GM23248 (cell line): Measurements from ENCODE around the gene STH. TPM values are rescaled to one million over a fixed set of nuclear protein-coding genes. Genes with fewer than 3 reads are reported as not detected.

ENCODE experiments used
- DNase-seq: peaks from one replicate; pipeline ENCODE4 v3.0.0-alpha.2; 2015
- H2AFZ ChIP-seq: fragments of 200-600 bp; sonication (generic); 2 replicates; pipeline ENCODE4 v1.6.1; 2016; ENCODE audit warnings: antibody characterized with exemption
- H3F3A ChIP-seq: fragments of 200-600 bp; sonication (generic); 2 replicates; pipeline ENCODE4 v1.6.1; 2016; ENCODE audit warnings: mild to moderate bottlenecking, antibody characterized with exemption, mixed run types; ENCODE audit not compliant: insufficient read depth
- H3K27ac ChIP-seq: fragments of 200-600 bp; sonication (generic); 2 replicates; pipeline ENCODE4 v1.5.1; 2016; ENCODE audit warnings: mild to moderate bottlenecking
- H3K27me3 ChIP-seq: fragments of 200-600 bp; sonication (generic); replicated peaks from 2 replicates; pipeline ENCODE4 v1.6.1; 2016; ENCODE audit warnings: mild to moderate bottlenecking; ENCODE audit not compliant: insufficient read depth
- H3K36me3 ChIP-seq: fragments of 200-600 bp; sonication (generic); 2 replicates; pipeline ENCODE4 v1.6.1; 2016; ENCODE audit warnings: low read depth, mild to moderate bottlenecking
- H3K4me1 ChIP-seq: fragments of 200-600 bp; sonication (generic); 2 replicates; pipeline ENCODE4 v1.6.1; 2016; ENCODE audit warnings: mild to moderate bottlenecking; ENCODE audit not compliant: insufficient read depth
- H3K4me2 ChIP-seq: fragments of 200-600 bp; sonication (generic); one replicate; pipeline ENCODE4 v1.6.1; 2016; ENCODE audit warnings: mild to moderate bottlenecking; ENCODE audit not compliant: unreplicated experiment
- H3K4me3 ChIP-seq: fragments of 200-600 bp; sonication (generic); 2 replicates; pipeline ENCODE4 v1.5.1; 2016; ENCODE audit warnings: mild to moderate bottlenecking
- H3K79me2 ChIP-seq: fragments of 200-600 bp; sonication (generic); 2 replicates; pipeline ENCODE4 v1.6.1; 2016; ENCODE audit warnings: mild to moderate bottlenecking; ENCODE audit not compliant: insufficient read depth
- H3K9ac ChIP-seq: fragments of 200-600 bp; sonication (generic); 2 replicates; pipeline ENCODE4 v1.6.1; 2016; ENCODE audit warnings: mild to moderate bottlenecking
- H3K9me2 ChIP-seq: fragments of 200-600 bp; sonication (generic); 2 replicates; pipeline ENCODE4 v1.6.1; 2016; ENCODE audit warnings: mixed run types, mild to moderate bottlenecking, moderate library complexity; ENCODE audit not compliant: insufficient read depth
- H3K9me3 ChIP-seq: fragments of 200-600 bp; sonication (generic); one replicate; pipeline ENCODE4 v1.6.1; 2017; ENCODE audit warnings: low read depth
- H4K20me1 ChIP-seq: fragments of 200-600 bp; sonication (generic); 2 replicates; pipeline ENCODE4 v1.6.0; 2016; ENCODE audit not compliant: insufficient read depth
- EZH2 ChIP-seq: fragments of 200-600 bp; sonication (generic); IDR thresholded peaks from 2 replicates; pipeline ENCODE4 v1.6.1; 2018; ENCODE audit warnings: antibody characterized with exemption, mild to moderate bottlenecking; ENCODE audit not compliant: insufficient read depth, poor library complexity, severe bottlenecking
- EZH2phosphoT487 ChIP-seq: fragments of 200-600 bp; sonication (generic); IDR thresholded peaks from 2 replicates; pipeline ENCODE4 v1.6.1; 2018; ENCODE audit warnings: antibody characterized with exemption, moderate library complexity, mild to moderate bottlenecking, low read depth; ENCODE audit not compliant: insufficient read depth
- WGBS, 2 experiments: methylation state at CpG; one replicate each; pipeline ENCODE4 v1.1.6; 2015 to 2017; ENCODE audit warnings: low lambda C conversion rate in 2 of 2, low coverage in 1 of 2; ENCODE audit errors: missing lambda C conversion rate in 2 of 2; 5-methylcytosine and 5-hydroxymethylcytosine counted together
- in situ Hi-C: fragments of 300-500 bp; cut with MboI; formaldehyde crosslinking; loops from 2 replicates; pipeline ENCODE4 v1.15.0; 2020
- polyA plus RNA-seq: library from polyadenylated mRNA; unstranded; fragments of >200 nt; fragmentation: Nextera tagmentation; extraction: Ambion mirVana; gene quantifications from 2 replicates; pipeline ENCODE4 v1.2.1, GENCODE V29; 2016
- total RNA-seq: library from RNA; depleted of rRNA; stranded (reverse); fragments of >200 nt; shearing (Covaris generic); gene quantifications from 2 replicates; pipeline ENCODE4 v1.2.3, GENCODE V29; 2014

STH gene
- total and polyA plus RNA-seq, 2 experiments from 2014 or later: not detected

- no peak for TF ChIP-seq EZH2
- no peak for TF ChIP-seq EZH2phosphoT487
- no peaks in the 10 kb centered on the region for H3F3A ChIP-seq
- H3K9me3 ChIP-seq: no peaks in the 10 kb centered on the region
- 39 to 51% methylated on average over 2 of the region's 2 CpGs for WGBS, 2 experiments
- no peaks in the 10 kb centered on the region for H3K4me1 ChIP-seq
- H3K27ac ChIP-seq: no peak overlapping the region
- no peak overlapping the region for H3K4me3 ChIP-seq
- no peak overlapping the region for H3K9ac ChIP-seq
- no peak overlapping the region for H2AFZ ChIP-seq
- no peak for DNase-seq
- in situ Hi-C loops: no loop called here
- H3K4me2 ChIP-seq: no peak overlapping the region
- H3K79me2 ChIP-seq: no peaks in the 10 kb centered on the region
- no peaks in the 10 kb centered on the region for H4K20me1 ChIP-seq
- peaks cover 19% of the 10 kb centered on the region for H3K27me3 ChIP-seq
- no peaks in the 10 kb centered on the region for H3K9me2 ChIP-seq
- H3K36me3 ChIP-seq: no peaks in the 10 kb centered on the region
These were observed 29.3 kb upstream of the STH start for GRCh38 chr17:45969726-45970125.

- no peak overlapping the region for H3K27ac ChIP-seq
- WGBS, 2 experiments: 87 to 88% methylated on average over 3 of the region's 3 CpGs
- no peak overlapping the region for H3K4me2 ChIP-seq
- H3K9me3 ChIP-seq: no peaks in the 10 kb centered on the region
- no peak overlapping the region for H2AFZ ChIP-seq
- TF ChIP-seq EZH2phosphoT487 (no peak), EZH2 (no peak)
- H3K4me1 ChIP-seq: no peaks in the 10 kb centered on the region
- H3K4me3 ChIP-seq: no peak overlapping the region
- H3K36me3 ChIP-seq: no peaks in the 10 kb centered on the region
- DNase-seq: no peak
- in situ Hi-C loops: no loop called here
- H4K20me1 ChIP-seq: no peaks in the 10 kb centered on the region
- H3F3A ChIP-seq: no peaks in the 10 kb centered on the region
- no peak overlapping the region for H3K9ac ChIP-seq
- peaks cover 19% of the 10 kb centered on the region for H3K27me3 ChIP-seq
- no peaks in the 10 kb centered on the region for H3K79me2 ChIP-seq
- no peaks in the 10 kb centered on the region for H3K9me2 ChIP-seq
These were observed 28.4 kb upstream of the STH start for GRCh38 chr17:45970659-45971058.

- peaks cover 15% of the 10 kb centered on the region for H3K27me3 ChIP-seq
- in situ Hi-C loops: no loop called here
- WGBS, 2 experiments: 54 to 60% methylated on average over 13 to 14 of the region's 14 CpGs
These were observed 27.3 kb upstream of the STH start for GRCh38 chr17:45971698-45972141.

GRCh38 chr17:45972531-45972930, 26.5 kb upstream of the STH start:
- 78 to 83% methylated on average over 3 of the region's 3 CpGs for WGBS, 2 experiments

More at GRCh38 chr17:45971698-45972141, 27.3 kb upstream of the STH start:
- H3K9me3 ChIP-seq: no peaks in the 10 kb centered on the region
- H3K27ac ChIP-seq: no peak overlapping the region
- no peaks in the 10 kb centered on the region for H4K20me1 ChIP-seq
- H3F3A ChIP-seq: no peaks in the 10 kb centered on the region
- no peak overlapping the region for H3K4me3 ChIP-seq
- no peak overlapping the region for H3K4me2 ChIP-seq
- H3K9ac ChIP-seq: no peak overlapping the region
- DNase-seq: no peak
- TF ChIP-seq EZH2 (no peak), EZH2phosphoT487 (no peak)
- H3K36me3 ChIP-seq: no peaks in the 10 kb centered on the region
- H3K79me2 ChIP-seq: no peaks in the 10 kb centered on the region
- no peaks in the 10 kb centered on the region for H3K9me2 ChIP-seq
- H3K4me1 ChIP-seq: no peaks in the 10 kb centered on the region
- no peak overlapping the region for H2AFZ ChIP-seq

More at GRCh38 chr17:45972531-45972930, 26.5 kb upstream of the STH start:
- Histone ChIP-seq H3K9me2 (no peaks in the 10 kb centered on the region), H3K4me3 (no peak overlapping the region), H4K20me1 (no peaks in the 10 kb centered on the region), H2AFZ (no peak overlapping the region), H3K27me3 (peaks cover 8% of the 10 kb centered on the region), H3K9ac (no peak overlapping the region), H3K27ac (no peak overlapping the region), H3K9me3 (no peaks in the 10 kb centered on the region), H3K79me2 (no peaks in the 10 kb centered on the region), H3K4me2 (no peak overlapping the region), H3F3A (no peaks in the 10 kb centered on the region), H3K4me1 (no peaks in the 10 kb centered on the region), H3K36me3 (no peaks in the 10 kb centered on the region)
- no peak for DNase-seq
- TF ChIP-seq EZH2phosphoT487: no peak
- TF ChIP-seq EZH2: no peak
- in situ Hi-C loops: no loop called here
